Kidney (tissue), 14 donors: ENCODE results near the gene MED28. TPM values are rescaled to one million over a fixed set of nuclear protein-coding genes. Genes with fewer than 3 reads are reported as not detected.

ENCODE experiments used
- DNase-seq, 5 donors: peaks; one replicate each; pipeline ENCODE4 v3.0.0-alpha.2; 2013 to 2020
- FAIRE-seq: peaks from 2 replicates; lab custom pipeline; 2012; peaks lifted over from hg19 to GRCh38; lab: Jason Lieb, UNC
- H3K27ac ChIP-seq, 2 donors: one replicate each; pipeline ENCODE4 v1.7.0; 2013; ENCODE audit warnings: low read depth in 2 of 2, low read length in 2 of 2, inconsistent platforms in 1 of 2
- H3K27me3 ChIP-seq: one replicate; pipeline ENCODE4 v1.7.1; 2013; ENCODE audit warnings: low read length, inconsistent platforms; ENCODE audit not compliant: control insufficient read depth, insufficient read depth
- H3K36me3 ChIP-seq, 3 donors: one replicate each; pipeline versions ENCODE4 v1.7.0 to v1.7.1; 2013; ENCODE audit warnings: low read length in 3 of 3, control low read depth in 1 of 3, inconsistent platforms in 1 of 3; ENCODE audit not compliant: insufficient read depth in 3 of 3, control insufficient read depth in 2 of 3
- H3K4me1 ChIP-seq, 3 donors: one replicate each; pipeline versions ENCODE4 v1.7.0 to v1.7.1; 2013; ENCODE audit warnings: low read length in 3 of 3, inconsistent platforms in 1 of 3, low read depth in 1 of 3; ENCODE audit not compliant: control insufficient read depth in 2 of 3, insufficient read depth in 2 of 3
- H3K4me3 ChIP-seq, 3 donors: one replicate each; pipeline versions ENCODE4 v1.7.0 to v1.8.1; 2013; ENCODE audit warnings: low read length in 3 of 3, control low read depth in 1 of 3, inconsistent platforms in 1 of 3
- H3K9ac ChIP-seq, 3 donors: one replicate each; pipeline versions ENCODE4 v1.7.0 to v1.7.1; 2013; ENCODE audit warnings: low read length in 3 of 3, control low read depth in 1 of 3, inconsistent platforms in 1 of 3
- H3K9me3 ChIP-seq, 3 donors: one replicate each; pipeline versions ENCODE4 v1.7.0 to v1.7.1; 2013; ENCODE audit warnings: low read length in 3 of 3, control low read depth in 1 of 3, inconsistent platforms in 1 of 3; ENCODE audit not compliant: control insufficient read depth in 2 of 3, insufficient read depth in 1 of 3
- CTCF ChIP-seq: IDR thresholded peaks from 3 replicates; pipeline ENCODE4 v1.5.1; 2012; ENCODE audit warnings: mild to moderate bottlenecking, moderate library complexity, borderline replicate concordance; ENCODE audit not compliant: insufficient read depth; ENCODE audit errors: extremely low read depth
- intact Hi-C: fragments of 100-400 bp; cut with DNase I; formaldehyde crosslinking; loops from one replicate; pipeline ENCODE4 v1.11.1; 2022
- polyA plus RNA-seq: library from polyadenylated mRNA; stranded (reverse); fragments of 350-450 nt; fragmentation: Illumina TruSeq; extraction: RNeasy Lipid Tissue Mini Kit (QIAGEN cat#74804); gene quantifications from one replicate; pipeline ENCODE4 v1.2.3, GENCODE V29; 2014; ENCODE audit warnings: low read depth, low replicate concordance; ENCODE audit not compliant: insufficient read depth
- total RNA-seq: library from RNA; stranded (reverse); fragmentation: NEBNext Ultra II Directional; extraction: Animal tissue kit (Norgen Biotek cat#: 25700); gene quantifications from one replicate; pipeline ENCODE4 v1.2.1, GENCODE V29; 2021
- donor health status: control.
- donor health status: control.
- donor health status: control.
- donor health status: control.
- donor health status: control.
- donor health status: DM: yes; HTN: yes; CAD: no.
- donor health status: Normal renal cell carcinoma (clear cell type).

Gene MED28
- total and polyA plus RNA-seq, 2 donors from 2014 or later = 26.1 to 45.2 TPM

- H3K4me1 ChIP-seq = no peaks in the 10 kb centered on the region
- H3K36me3 ChIP-seq = no peaks in the 10 kb centered on the region
- DNase-seq (no peak), FAIRE-seq (no peak)
- H3K9me3 ChIP-seq = peaks cover 0 to 4% (median 0%) of the 10 kb centered on the region in 3 donors
- no peak overlapping the region for H3K4me3 ChIP-seq
- H3K9ac ChIP-seq = no peak overlapping the region
- no peak overlapping the region for H3K27ac ChIP-seq
- no peak for TF ChIP-seq CTCF
- intact Hi-C loops = no loop called here
- H3K27me3 ChIP-seq = no peaks in the 10 kb centered on the region
These were observed 32.3 kb downstream of the MED28 start for GRCh38 chr4:17646693-17647092.

GRCh38 chr4:17647176-17647806 is 32.9 kb downstream of the MED28 start:
- H3K27me3 ChIP-seq = no peaks in the 10 kb centered on the region
- H3K9ac ChIP-seq = no peak overlapping the region
- TF ChIP-seq CTCF = no peak
- FAIRE-seq (no peak), DNase-seq (no peak)
- intact Hi-C loops = no loop called here
- H3K9me3 ChIP-seq = peaks cover 0 to 4% (median 0%) of the 10 kb centered on the region in 3 donors
- no peak overlapping the region for H3K4me3 ChIP-seq
- H3K27ac ChIP-seq = no peak overlapping the region
- H3K4me1 ChIP-seq = no peaks in the 10 kb centered on the region
- no peaks in the 10 kb centered on the region for H3K36me3 ChIP-seq

- intact Hi-C loops = no loop called here
- Histone ChIP-seq H3K9ac (no peak overlapping the region), H3K27ac (no peak overlapping the region), H3K4me3 (no peak overlapping the region), H3K27me3 (no peaks in the 10 kb centered on the region), H3K4me1 (no peaks in the 10 kb centered on the region), H3K36me3 (no peaks in the 10 kb centered on the region), H3K9me3 (no peaks in the 10 kb centered on the region)
- no peak for TF ChIP-seq CTCF
- DNase-seq = no peak
- no peak for FAIRE-seq
These were observed 33.5 kb downstream of the MED28 start for GRCh38 chr4:17647927-17648326.

- H3K9ac ChIP-seq = no peak overlapping the region
- H3K27ac ChIP-seq = no peak overlapping the region
- H3K4me3 ChIP-seq = no peak overlapping the region
- DNase-seq (no peak), FAIRE-seq (no peak)
- TF ChIP-seq CTCF = no peak
- no peaks in the 10 kb centered on the region for H3K9me3 ChIP-seq
- no peaks in the 10 kb centered on the region for H3K27me3 ChIP-seq
- H3K4me1 ChIP-seq = no peaks in the 10 kb centered on the region
- intact Hi-C loops = no loop called here
- H3K36me3 ChIP-seq = no peaks in the 10 kb centered on the region
These were observed 36.0 kb downstream of the MED28 start for GRCh38 chr4:17650406-17650805.
